ENCODE measurements around the gene FADD.
"Not testable (repeated sequence)": the region's sequence is repeated elsewhere in the genome, so short reads cannot be mapped to it uniquely, and the experiment has no call there.

Gene FADD

DNA sequence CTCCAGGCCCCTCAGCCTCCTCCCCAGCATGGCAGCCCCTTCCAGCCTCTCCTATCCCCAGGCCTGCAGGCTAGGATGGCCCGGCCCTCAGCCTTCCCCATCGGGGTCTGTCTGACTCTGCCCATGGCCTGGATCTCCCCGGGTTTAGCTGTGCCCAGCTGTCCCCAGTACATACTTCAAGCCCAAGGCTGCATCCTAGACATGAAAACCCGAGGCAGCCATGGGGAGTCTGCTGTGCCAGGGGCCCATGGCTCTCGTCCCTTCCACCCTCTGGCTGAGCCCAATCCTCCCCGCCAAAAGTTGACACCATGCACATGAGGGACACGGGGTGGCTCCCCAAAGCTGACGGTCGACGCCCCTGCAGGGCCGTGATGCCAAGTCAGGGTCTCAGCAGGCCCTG lies 22.2 kb upstream of the FADD start:
- DNase-seq (ENCODE audit: low read depth, low spot score), result no peak

DNA sequence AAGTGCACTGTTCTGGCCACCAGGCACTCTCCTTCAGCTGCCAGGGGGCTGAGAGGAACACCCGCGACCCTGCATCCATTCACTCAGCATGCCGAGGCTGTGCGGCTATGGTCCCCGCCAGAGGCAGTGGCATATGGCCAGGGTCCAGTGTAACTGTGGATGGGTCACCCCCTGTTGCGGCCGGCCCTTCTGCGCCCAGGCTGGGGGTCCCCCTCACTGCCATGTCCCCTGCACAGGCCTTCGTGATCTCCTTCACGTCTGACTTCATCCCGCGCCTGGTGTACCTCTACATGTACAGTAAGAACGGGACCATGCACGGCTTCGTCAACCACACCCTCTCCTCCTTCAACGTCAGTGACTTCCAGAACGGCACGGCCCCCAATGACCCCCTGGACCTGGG lies 20.8 kb upstream of the FADD start:
- DNase-seq (ENCODE audit: low read depth, low spot score), result no peak

DNA sequence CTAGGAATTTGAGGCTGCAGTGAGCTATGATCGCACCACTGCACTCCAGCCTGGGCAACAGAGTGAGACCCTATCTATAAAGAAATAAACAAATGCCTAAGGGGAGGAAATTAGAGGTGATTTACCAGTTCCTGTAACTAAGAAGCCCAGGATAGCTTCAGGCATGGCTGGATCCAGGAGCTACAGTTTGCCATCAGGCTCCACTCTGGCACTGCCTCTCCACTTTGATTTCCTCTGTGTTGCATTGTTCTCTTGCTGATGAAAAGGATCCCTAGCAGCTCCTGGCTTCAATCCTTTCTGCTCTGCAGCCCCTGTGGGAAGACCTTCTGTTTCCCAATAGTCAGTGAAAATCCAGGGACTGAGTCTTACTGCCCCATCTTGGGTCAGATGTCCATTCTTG lies 20.1 kb upstream of the FADD start:
- DNase-seq (ENCODE audit: low read depth, low spot score), result no peak

DNA sequence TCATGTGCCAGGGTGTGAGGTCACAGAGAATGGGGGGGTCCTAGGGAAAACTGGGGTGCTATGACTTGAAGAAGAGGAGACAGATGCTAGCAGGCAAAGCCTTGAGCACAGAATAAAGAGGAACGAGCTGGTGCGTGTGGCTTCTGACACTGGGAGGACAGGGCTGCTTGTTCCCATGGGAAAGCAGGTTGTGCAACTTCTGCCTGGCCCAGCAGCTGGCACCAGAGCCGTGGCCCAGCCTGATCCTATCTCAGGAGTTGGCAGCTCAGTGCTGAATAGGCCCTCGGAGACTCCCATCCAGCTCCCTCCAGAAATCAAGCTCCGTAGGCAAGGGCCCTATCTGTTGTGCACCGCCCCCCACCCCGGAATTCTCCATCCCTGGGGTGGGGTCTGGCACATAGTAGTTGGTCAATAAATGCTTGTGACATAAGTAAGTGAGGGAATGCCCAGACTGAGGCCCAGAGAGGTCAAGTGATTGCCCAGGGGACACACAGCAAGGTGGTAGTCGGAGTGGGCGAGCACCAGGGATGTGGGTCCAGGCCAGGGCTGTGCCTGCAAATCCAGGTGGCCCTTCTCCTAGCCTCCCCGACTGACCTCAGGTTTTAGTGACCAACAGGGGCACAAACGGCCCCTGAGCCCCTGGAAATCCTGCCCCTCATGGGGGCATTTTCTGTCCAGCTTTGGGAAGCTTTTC lies 19.5 kb upstream of the FADD start:
- DNase-seq (ENCODE audit: low read depth, low spot score), result no peak

DNA sequence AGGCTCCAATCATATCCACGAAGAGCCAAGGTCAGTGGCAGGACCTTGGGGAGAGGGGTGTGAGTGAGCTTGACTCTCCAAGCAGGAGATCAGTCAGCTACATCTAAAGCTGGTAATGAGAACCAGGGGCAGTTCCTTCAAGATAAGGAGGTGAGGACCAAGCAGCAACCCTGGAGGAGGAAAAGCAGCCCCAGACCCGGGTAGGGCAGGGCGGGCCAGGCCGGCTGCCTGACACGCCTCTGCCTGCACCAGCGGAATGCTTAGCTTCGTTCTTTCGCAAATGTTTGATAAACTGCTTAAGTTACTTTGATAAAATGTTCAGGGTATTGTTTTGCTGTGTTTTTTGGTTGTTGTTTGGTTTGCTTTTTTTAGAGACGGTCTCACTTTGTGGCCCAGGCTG lies 18.7 kb upstream of the FADD start:
- no peak for DNase-seq (ENCODE audit: low read depth, low spot score)

DNA sequence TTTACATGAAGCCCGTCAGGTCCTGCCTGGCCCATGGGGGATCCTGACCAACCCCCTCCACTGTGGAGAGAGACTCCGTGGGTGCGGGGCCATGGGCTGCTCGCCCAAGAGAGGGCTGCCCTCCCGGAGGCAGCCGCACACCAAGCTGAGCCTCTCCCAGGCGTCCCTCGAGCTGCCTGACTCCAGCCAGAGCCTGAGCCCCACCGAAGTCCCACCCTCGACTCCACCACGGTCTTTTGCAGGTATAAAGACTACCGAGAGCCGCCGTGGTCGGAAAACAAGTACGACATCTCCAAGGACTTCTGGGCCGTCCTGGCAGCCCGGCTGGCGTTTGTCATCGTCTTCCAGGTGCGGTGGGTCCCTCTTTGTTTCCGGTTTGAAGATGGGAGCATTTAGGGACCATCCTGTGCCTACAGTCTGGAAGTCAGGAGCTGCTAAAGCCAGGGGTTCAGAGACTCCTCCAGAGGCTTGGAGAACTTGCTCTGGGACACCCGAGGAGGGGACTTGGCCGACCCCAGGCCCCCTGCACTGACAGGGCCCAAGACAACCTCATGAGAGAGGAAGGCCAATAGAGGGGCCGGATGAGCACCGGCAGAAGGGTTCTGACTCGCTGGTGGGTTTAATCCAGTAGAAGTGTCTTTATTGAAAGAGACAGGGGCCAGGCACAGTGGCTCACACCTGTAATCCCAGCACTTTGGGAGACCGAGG lies 17.6 kb upstream of the FADD start:
- DNase-seq (ENCODE audit: low read depth, low spot score), result no peak

DNA sequence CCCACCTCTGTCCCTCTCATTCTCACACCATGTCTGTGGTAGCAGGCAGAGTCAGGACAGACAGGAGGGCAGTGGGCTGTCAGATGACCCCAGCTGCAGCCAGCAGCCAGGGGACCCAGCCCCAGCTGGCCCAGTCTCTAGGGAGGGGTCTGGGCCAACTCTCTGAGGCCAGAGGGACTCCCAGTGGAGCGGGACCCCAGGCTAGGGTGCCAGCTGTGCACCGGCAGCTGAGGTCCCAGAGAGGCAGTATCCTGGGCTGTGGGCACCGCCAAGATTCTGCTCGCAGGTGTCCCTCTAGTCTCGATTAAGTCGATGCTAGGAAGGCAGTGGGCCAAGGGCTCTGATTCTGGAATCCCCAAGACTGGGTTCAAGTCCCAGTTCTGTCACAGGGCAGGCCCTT lies 16.7 kb upstream of the FADD start:
- DNase-seq (ENCODE audit: low read depth, low spot score), result no peak

DNA sequence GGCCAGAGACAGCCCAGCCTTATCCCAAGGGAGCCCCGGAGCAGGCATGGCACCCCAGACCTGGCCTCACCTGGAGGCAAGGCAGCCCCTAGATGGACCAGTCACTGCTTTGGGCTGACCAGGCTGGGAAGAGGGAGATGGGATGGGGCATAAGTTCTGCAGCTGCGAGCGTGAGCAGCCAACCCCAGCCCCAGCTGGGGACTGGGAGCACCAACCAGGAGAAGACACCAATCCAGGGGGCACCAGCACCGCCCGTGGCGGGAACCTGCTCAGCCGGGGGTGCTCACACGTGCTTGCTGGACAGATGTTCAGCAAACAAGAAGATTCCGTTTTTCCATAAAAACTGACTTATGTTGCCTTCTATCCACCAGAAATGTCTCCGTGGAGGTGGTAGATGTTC lies 16.2 kb upstream of the FADD start:
- DNase-seq (ENCODE audit: low read depth, low spot score), result no peak

DNA sequence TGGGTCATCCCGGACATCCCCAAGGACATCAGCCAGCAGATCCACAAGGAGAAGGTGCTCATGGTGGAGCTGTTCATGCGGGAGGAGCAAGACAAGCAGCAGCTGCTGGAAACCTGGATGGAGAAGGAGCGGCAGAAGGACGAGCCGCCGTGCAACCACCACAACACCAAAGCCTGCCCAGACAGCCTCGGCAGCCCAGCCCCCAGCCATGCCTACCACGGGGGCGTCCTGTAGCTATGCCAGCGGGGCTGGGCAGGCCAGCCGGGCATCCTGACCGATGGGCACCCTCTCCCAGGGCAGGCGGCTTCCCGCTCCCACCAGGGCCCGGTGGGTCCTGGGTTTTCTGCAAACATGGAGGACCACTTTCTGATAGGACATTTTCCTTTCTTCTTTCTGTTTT lies 15.3 kb upstream of the FADD start:
- no peak for DNase-seq (ENCODE audit: low read depth, low spot score)

DNA sequence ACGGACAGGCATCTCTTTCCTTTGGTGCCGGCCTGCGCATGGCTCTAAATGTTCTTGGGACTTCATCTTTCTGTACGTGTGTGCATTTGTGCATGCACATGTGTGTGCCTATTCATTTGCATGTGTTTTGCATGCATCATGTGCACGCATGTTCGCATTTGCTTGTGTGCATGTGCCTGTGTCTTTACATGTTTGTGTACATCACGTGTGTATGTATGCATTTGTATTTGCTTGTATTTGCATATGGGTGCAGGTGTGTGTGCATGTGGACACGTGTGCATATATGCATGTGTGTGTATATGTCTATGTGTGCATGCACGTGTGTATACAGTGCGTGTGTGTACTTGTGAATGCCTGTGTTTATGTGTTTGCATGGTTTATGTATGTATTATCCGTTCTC lies 13.5 kb upstream of the FADD start:
- no peak for DNase-seq (ENCODE audit: low read depth, low spot score)

DNA sequence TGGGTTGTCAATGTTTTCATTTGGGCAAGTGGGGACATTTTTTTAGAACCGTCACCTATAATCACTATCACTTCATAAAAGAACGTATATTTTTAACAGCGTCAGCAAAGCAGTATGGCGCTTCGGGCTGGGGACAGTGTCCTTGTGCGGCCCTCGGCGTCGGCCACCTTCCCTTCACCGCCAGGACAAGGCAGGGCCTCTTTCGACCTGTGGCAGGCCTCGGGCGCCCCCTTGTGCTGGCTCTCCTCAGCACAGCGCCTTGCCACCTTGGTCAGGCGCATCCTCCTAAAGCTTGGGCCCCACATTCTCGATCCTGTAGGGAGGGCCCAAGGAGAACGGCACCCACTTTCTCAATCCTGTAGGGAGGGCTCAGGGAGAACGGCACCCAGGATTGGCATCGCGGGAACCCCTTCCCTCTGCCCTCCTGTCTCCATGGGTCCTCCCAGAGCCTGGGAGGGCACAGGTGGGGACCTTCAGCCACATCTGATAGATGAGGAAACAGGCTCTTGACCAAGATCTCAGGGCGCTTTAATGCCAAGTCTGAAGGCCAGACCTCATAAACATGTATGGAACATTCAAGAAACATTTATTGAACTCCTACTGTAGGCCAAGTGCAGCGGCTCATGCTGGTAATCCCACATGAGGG lies 11.5 kb upstream of the FADD start:
- no peak for DNase-seq (ENCODE audit: low read depth, low spot score)

DNA sequence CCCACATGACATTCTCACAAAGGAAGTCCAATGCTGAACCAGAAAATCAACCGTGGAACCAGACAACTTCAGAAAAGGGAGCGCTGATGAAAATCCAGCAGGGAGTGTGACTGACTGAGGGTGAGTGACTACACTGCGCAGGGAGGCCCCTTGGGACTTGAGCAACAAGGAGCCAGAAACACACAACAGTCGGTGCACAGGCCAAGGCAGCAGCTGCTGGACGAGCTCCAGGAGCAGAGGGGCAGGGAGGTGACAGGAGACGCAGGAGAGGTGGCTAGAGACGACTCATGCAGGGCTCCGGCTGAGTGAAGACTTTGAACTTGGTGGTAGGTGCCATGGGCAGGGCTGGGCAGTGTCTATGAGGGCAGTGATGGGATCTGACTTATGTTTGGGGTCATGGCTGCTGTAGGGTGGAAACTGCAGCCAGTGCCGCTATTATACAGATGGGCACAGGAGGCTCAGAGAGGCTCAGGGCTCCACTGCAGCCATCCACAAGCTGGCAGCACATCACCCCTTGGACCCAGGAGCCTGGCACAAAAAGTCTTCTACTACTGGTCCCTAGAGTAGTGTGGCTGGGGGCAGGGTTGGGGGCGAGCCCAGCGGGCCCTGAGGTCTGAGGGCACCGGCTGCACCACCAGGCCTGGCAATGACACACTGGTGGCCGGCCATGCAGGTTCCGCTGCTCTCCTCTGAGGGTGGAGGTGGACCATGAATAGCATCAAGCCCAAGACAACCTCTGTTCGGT lies 10.3 kb upstream of the FADD start:
- DNase-seq (ENCODE audit: low read depth, low spot score), result no peak

DNA sequence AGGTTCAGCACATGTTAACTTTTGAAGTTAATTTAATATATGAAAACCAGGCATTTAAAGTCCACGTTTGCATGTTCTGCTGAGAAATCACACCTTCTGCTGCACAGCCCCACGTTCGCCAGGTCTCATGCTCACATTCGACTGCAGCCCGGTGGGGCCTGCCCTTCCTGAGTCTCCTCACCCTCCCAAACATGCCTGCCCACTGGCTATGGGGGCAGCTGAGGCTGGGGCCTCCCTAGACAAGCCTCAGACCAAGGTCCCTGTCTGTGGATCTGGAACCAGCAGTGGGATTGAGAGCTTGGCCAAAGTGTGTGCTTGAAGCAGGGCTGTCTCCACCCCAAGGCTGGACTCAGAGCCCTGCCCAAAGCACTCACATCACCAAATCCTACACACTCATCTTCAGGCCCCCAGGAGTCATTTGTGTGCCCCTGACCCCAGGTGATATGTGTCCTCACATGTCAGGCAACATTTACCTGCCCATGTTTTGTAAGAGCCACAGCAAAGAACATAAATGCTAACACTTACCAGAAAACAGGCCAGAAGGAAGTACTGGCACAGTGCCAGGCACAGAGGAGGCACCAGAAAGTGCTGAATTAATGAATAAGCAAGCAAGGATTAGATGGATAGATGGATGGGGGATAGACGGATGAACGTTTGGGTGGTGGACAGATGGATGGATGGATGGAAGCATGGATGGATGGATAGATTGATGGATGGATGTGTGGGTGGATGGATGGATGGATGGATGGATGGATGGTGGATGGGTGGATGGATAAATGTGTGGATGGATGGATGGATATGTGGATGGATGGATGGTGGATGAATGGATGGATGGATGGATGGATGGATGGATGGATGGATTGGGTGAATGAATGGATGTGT lies 9.4 kb upstream of the FADD start:
- DNase-seq (ENCODE audit: low read depth, low spot score), result no peak

DNA sequence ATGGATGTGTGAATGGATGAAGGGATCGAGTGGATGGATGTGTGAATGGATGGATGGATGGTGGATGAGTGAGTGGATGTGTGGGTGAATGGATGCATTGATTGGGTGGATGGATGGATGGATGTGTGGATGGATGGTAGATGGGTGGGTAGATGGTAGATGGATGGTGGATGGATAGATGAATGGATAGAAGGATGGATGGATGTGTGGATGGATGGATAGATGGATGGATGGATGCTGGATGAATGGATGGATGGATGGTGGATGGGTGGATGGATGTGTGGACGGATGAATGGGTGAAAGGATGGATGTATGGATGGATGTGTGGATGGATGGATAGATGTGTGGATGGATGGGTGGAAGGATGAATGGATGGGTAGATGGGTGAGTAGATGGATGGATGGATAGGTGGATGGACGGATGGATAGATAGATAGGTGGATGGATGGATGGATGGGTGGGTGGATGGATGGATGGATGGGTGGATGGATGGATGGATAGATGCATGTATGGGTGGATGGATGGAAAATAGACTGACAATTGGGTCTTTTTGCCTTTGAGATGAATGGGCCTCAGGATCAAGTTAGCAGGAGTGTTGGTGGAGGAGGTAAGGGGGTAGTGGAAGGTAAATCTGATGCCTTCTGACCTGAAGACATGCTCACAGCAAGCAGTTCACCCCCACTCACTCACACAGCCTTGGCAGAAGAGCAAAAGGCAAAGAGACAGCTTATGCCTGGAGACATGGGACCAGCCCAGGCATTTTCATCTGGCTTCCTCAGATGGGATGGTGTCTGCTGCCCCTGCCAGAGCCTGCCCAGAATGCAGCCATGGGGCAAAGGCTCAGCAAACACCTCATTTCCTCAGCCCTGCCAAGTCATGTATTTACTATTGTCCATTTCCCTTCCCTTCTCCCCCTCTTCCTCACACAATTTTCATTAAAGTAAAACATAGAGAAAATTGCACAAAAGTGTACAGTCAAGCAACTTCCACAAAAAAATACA lies 8.0 kb upstream of the FADD start:
- DNase-seq (ENCODE audit: low read depth, low spot score), result no peak

DNA sequence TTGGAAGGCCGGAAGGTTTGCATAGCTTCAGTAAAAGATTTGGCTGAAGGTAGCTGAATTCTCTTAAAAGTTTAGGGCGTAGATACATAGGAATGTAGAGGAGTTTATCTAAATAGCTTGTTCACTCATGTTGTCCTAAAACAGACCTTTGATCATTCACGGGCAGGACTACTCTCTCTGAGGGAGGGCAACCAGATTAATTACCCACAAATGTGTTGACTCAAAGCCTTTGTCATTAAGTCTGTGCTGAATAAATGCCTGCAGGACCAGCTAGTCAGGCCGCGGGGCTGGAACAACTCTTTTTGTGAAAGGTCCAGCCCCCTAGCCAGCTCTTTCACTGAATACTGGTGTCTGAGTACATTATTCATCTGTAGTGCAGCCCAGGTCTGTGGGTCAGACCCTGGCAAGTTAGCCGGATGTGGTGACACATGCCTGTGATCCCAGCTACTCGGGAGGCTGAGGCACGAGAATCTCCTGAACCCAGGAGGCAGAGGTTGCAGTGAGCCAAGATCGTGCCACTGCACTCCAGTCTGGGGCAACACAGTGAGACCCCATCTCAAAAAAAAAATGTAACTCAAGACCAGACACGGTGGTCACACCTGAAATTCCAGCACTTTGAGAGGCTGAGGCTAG lies 2.8 kb upstream of the FADD start:
- no peak for DNase-seq (ENCODE audit: low read depth, low spot score)

DNA sequence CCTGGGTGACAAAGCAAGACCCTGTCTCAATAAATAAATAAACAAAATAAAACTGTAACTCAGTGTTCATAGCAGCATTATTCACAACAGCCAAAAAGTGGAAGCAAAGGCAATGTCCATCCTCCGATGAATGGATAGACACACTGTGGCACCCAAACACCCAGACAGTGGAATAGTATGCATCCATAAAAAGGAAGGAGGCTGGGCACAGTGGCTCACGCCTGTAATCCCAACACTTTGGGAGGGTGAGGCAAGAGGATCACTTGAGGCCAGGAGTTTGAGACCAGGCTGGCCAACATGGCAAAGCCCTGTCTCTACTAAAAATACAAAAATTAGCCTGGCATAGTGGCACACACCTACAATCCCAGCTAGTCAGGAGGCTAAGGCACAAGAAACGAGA lies 2.0 kb upstream of the FADD start:
- DNase-seq (ENCODE audit: low read depth, low spot score), result not testable (repeated sequence)

DNA sequence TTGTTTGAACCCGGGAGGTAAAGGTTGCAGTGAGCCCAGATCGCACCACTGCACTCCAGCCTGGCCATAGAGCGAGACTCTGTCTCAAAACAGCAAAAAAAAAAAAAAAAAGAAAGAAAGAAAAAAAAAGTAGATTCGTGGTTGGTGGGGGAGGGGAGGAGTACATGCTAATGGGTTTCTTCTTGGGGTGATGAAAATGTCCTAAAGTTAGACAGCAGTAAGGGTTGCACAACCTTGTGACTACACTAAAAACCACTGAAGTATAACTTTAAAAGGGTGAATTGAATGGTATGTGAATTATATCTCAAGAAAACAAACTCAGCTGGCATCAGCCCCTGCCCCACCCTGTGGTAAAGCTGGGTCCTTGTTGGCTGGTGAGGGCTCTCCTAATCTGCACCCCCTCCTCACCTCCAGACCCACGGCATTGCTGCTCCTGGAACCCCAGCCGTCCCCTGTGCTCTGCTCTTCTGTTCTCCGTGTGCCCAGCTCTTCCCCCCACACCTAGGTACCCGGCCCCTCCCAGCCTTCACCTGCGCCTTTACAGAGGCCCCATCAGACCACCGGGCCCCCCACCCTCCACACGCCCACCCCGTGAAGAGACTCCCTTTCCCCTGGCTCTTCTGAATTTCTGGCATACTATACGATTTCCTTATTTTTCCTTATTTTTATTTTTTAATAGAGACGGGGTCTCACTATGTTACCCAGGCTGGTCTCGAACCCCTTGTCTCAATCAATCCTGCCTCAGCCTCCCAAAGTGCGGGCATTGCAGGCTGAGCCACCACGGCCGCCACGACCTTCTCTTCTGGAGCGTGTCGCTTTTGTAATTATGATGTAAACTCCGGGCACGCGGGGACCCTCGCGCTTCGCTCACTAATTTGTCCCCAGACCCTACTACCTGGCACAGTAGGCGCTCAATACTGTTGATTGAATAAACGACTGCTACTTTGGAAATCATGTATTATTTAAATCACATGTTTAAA lies 924 bp upstream of the FADD start:
- no peak for DNase-seq (ENCODE audit: low read depth, low spot score)

DNA sequence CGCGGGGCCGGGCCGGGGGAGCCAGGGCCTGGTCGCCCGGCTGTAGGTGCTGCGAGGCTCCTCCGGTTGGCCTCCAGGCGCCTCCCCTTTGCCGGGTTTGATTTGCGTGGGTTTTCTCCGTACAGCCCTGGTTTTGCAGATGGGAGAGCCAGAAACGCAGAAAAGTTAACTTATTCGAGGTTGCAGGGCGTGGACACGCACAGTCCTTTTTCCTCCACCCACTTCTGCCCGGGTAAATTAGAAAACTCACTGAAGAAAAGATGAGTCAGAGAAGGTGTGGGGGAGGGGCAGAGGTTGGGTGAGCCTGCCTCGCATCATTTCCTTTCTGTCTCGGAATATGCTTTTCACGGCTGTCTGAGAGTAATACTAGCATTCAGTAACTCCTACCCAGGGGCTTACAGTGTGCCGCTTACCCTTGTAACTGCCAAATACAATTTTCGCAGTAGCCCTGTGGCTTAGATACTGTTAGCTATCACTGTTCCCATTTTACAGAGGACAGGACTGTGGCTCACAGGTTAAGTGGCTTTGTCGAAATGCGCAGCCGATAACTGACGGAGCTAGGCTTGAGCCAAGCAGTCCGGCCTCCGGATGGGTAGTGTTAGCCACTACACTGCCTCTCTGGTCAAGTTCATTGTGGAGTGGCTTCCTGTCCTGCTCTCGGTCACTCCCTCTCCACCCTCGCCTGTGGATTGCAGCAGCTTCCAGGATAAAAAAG lies 812 bp downstream of the FADD start:
- DNase-seq (ENCODE audit: low read depth, low spot score), result no peak

Data from smooth muscle cell of the brain vasculature (primary cell).